ENCODE data around the gene DCLK1. TPM values are rescaled to one million over a fixed set of nuclear protein-coding genes. Genes with fewer than 3 reads are reported as not detected.

The DCLK1 gene
- total RNA-seq, 1 experiment from 2014 or later: 0.10 TPM

GRCh38 chr13:36163809-36164308 is 32.7 kb upstream of the DCLK1 start:
- no peak overlapping the region for H3K4me3 ChIP-seq (replicated peaks in 1 of 2; ENCODE audit: low read depth in 1 of 2, low read length in 2 of 2)
- no peak for ATAC-seq
- H3K36me3 ChIP-seq (ENCODE audit: control insufficient read depth in 1 of 2, insufficient read depth in 2 of 2, low read length in 2 of 2): no peaks in the 10 kb centered on the region
- no peak overlapping the region for H2AFZ ChIP-seq (ENCODE audit: low read depth, low read length, poor library complexity, severe bottlenecking)
- no peak overlapping the region for H3K27ac ChIP-seq (ENCODE audit: low read depth, low read length)
- H3K4me1 ChIP-seq (ENCODE audit: control insufficient read depth in 1 of 2, insufficient read depth in 2 of 2, low read length in 2 of 2): no peaks in the 10 kb centered on the region
- H4K20me1 ChIP-seq (ENCODE audit: insufficient read depth): no peaks in the 10 kb centered on the region
- POLR2A ChIA-PET: no interaction called here
- H3K9ac ChIP-seq (ENCODE audit: low read length): no peak overlapping the region
- H3K4me2 ChIP-seq (ENCODE audit: low read length): no peak overlapping the region
- BruUV-seq (replicated peaks): no TSS peak
- CTCF ChIA-PET: no interaction called here
- no peak for DNase-seq (ENCODE audit: low read depth, low spot score)
- H3K79me2 ChIP-seq (ENCODE audit: insufficient read depth, low read length): no peaks in the 10 kb centered on the region
- H3K9me3 ChIP-seq (ENCODE audit: control insufficient read depth in 1 of 2, insufficient read depth in 1 of 2, low read depth in 1 of 2, low read length in 2 of 2): peaks cover 0 to 8% of the 10 kb centered on the region in 2 experiments; a peak in 1 of 4 replicates
- H3K9me2 ChIP-seq (ENCODE audit: insufficient read depth): no peaks in the 10 kb centered on the region
- RAD21 ChIA-PET (ENCODE audit: low non-redundant PET in 1 of 2, low total read pairs in 2 of 2, uncharacterized antibody in 2 of 2, unreplicated experiment in 2 of 2): no interaction called here
- no peaks in the 10 kb centered on the region for H3K27me3 ChIP-seq (ENCODE audit: insufficient read depth, low read length)
- intact Hi-C loops (cut with micrococcal nuclease): no loop called here
- no peak for TF ChIP-seq CEBPB (IDR thresholded peaks at IDR 0.05; ENCODE audit: low read depth)
- TF ChIP-seq SRF (IDR thresholded peaks at IDR 0.05; ENCODE audit: low read depth): no peak
- no peak for TF ChIP-seq EZH2phosphoT487 (IDR thresholded peaks at IDR 0.05; ENCODE audit: borderline replicate concordance)
- TF ChIP-seq EGR1 (IDR thresholded peaks at IDR 0.05; ENCODE audit: low read depth): no peak
- no peak for TF ChIP-seq JUND (IDR thresholded peaks at IDR 0.05)
- no peak for TF ChIP-seq RAD21 (IDR thresholded peaks at IDR 0.05; ENCODE audit: low read depth)
- TF ChIP-seq MAX (IDR thresholded peaks at IDR 0.05): no peak
- TF ChIP-seq SIN3A (IDR thresholded peaks at IDR 0.05; ENCODE audit: low read depth): no peak
- no peak for TF ChIP-seq EZH2 (IDR thresholded peaks at IDR 0.05)
- TF ChIP-seq ZBTB33 (IDR thresholded peaks at IDR 0.05; ENCODE audit: extremely low read depth, insufficient replicate concordance, low read length): no peak
- TF ChIP-seq POLR2A (IDR thresholded peaks at IDR 0.05; ENCODE audit: borderline replicate concordance, extremely low read depth, insufficient read depth, insufficient read length): no peak
- no peak for TF ChIP-seq ZFX (IDR thresholded peaks at IDR 0.05)
- TF ChIP-seq SP1 (IDR thresholded peaks at IDR 0.05; ENCODE audit: low read depth): no peak
- no peak for TF ChIP-seq CBX3 (IDR thresholded peaks at IDR 0.05; ENCODE audit: low read depth)
- TF ChIP-seq FOSL1 (IDR thresholded peaks at IDR 0.05; ENCODE audit: low read depth): no peak
- TF ChIP-seq ATF3 (IDR thresholded peaks at IDR 0.05): no peak
- no peak for TF ChIP-seq TCF7L2 (IDR thresholded peaks at IDR 0.05; ENCODE audit: borderline replicate concordance, extremely low read depth, insufficient read depth, insufficient read length)
